DOHH2 (cell line): ENCODE data around the gene FGF3.

ENCODE experiments used
- H3F3A ChIP-seq: fragments of 200-600 bp; sonication (generic), shearing (Covaris generic); 2 replicates; pipeline ENCODE4 v1.6.0; 2016; ENCODE audit warnings: antibody characterized with exemption, mild to moderate bottlenecking; ENCODE audit not compliant: control insufficient read depth, insufficient read depth
- H3K27ac ChIP-seq: fragments of 200-600 bp; sonication (generic); 2 replicates; pipeline ENCODE4 v1.5.1; 2014; ENCODE audit warnings: low read depth, mild to moderate bottlenecking, low read length, moderate library complexity
- H3K27me3 ChIP-seq: fragments of 200-600 bp; sonication (generic); 2 replicates; pipeline ENCODE4 v1.6.1; 2014; ENCODE audit warnings: mild to moderate bottlenecking, low read length, mixed read lengths; ENCODE audit not compliant: control insufficient read depth
- H3K36me3 ChIP-seq: fragments of 200-600 bp; sonication (generic); 2 replicates; pipeline ENCODE4 v1.6.1; 2014; ENCODE audit warnings: mild to moderate bottlenecking, low read length, moderate library complexity, mixed read lengths; ENCODE audit not compliant: control insufficient read depth
- H3K4me1 ChIP-seq: fragments of 200-600 bp; sonication (generic); 2 replicates; pipeline ENCODE4 v1.6.1; 2014; ENCODE audit warnings: mild to moderate bottlenecking, low read length, mixed read lengths; ENCODE audit not compliant: control insufficient read depth
- H3K4me2 ChIP-seq: fragments of 200-600 bp; sonication (generic); 2 replicates; pipeline ENCODE4 v1.6.0; 2014; ENCODE audit warnings: mild to moderate bottlenecking, low read length, moderate library complexity
- H3K4me3 ChIP-seq: fragments of 200-600 bp; sonication (generic); 2 replicates; pipeline ENCODE4 v1.5.1; 2014; ENCODE audit warnings: mild to moderate bottlenecking, low read length, mixed read lengths
- H3K79me2 ChIP-seq: fragments of 200-600 bp; sonication (generic); 2 replicates; pipeline ENCODE4 v1.6.1; 2014; ENCODE audit warnings: mild to moderate bottlenecking, low read length, mixed read lengths; ENCODE audit not compliant: control insufficient read depth
- H3K9me2 ChIP-seq: fragments of 200-600 bp; sonication (generic); replicated peaks from 2 replicates; pipeline ENCODE4 v1.6.1; 2014; ENCODE audit warnings: mild to moderate bottlenecking, low read length, mixed read lengths; ENCODE audit not compliant: control insufficient read depth
- H3K9me3 ChIP-seq: fragments of 200-600 bp; sonication (generic); 2 replicates; pipeline ENCODE4 v1.6.1; 2014; ENCODE audit warnings: antibody characterized with exemption, low read length, mixed read lengths; ENCODE audit not compliant: control insufficient read depth, insufficient read depth
- H4K20me1 ChIP-seq: fragments of 200-600 bp; sonication (generic); 2 replicates; pipeline ENCODE4 v1.6.0; 2014; ENCODE audit warnings: low read depth, mild to moderate bottlenecking, antibody characterized with exemption, low read length, moderate library complexity; ENCODE audit not compliant: control insufficient read depth, insufficient read depth
- EZH2phosphoT487 ChIP-seq: fragments of 200-600 bp; sonication (generic); IDR thresholded peaks from 2 replicates; pipeline ENCODE4 v1.6.1; 2017; ENCODE audit warnings: borderline replicate concordance, mild to moderate bottlenecking, antibody characterized with exemption, low read length, moderate library complexity, mixed read lengths
- TF ChIP-seq, protein P1 (sequence below): fragments of 200-600 bp; sonication (generic); IDR thresholded peaks from one replicate; pipeline ENCODE4 v1.5.1; 2014; ENCODE audit warnings: antibody characterized with exemption, mild to moderate bottlenecking, low read depth, low read length; ENCODE audit not compliant: poor library complexity, severe bottlenecking

The FGF3 gene

DNA sequence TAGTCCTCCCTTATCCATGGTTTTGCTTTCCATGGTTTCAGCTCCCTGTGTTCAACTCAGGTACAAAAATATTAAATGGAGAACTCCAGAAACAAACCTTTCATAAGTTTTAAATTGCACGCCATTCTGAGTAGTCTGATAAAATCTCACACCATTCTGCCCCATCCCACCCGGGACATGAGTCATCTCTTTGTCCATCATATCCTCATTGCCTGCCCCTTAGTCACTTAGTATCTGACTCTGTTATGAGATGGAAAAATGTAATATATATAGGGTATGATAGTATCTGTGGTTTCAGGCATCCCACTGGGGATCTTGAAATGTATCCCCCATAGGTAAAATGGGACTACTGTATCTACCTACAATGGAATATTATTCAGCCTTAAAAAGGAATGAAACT lies 35.5 kb upstream of the FGF3 start:
- H3K36me3 ChIP-seq = no peaks in the 10 kb centered on the region
- H3K9me3 ChIP-seq = no peaks in the 10 kb centered on the region
- H3K4me3 ChIP-seq = no peak overlapping the region
- H3K27me3 ChIP-seq = 0 out of 2 replicates have a peak, but pooled peaks cover 4% of the 10 kb centered on the region
- H4K20me1 ChIP-seq = no peaks in the 10 kb centered on the region
- no peak overlapping the region for H3K4me2 ChIP-seq
- no peaks in the 10 kb centered on the region for H3K9me2 ChIP-seq
- TF ChIP-seq, protein P1, sequence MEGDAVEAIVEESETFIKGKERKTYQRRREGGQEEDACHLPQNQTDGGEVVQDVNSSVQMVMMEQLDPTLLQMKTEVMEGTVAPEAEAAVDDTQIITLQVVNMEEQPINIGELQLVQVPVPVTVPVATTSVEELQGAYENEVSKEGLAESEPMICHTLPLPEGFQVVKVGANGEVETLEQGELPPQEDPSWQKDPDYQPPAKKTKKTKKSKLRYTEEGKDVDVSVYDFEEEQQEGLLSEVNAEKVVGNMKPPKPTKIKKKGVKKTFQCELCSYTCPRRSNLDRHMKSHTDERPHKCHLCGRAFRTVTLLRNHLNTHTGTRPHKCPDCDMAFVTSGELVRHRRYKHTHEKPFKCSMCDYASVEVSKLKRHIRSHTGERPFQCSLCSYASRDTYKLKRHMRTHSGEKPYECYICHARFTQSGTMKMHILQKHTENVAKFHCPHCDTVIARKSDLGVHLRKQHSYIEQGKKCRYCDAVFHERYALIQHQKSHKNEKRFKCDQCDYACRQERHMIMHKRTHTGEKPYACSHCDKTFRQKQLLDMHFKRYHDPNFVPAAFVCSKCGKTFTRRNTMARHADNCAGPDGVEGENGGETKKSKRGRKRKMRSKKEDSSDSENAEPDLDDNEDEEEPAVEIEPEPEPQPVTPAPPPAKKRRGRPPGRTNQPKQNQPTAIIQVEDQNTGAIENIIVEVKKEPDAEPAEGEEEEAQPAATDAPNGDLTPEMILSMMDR = no peak
- no peak for TF ChIP-seq EZH2phosphoT487
- H3K27ac ChIP-seq = no peak overlapping the region
- H3K79me2 ChIP-seq = no peaks in the 10 kb centered on the region
- H3K4me1 ChIP-seq = peaks cover 9% of the 10 kb centered on the region
- no peaks in the 10 kb centered on the region for H3F3A ChIP-seq

DNA sequence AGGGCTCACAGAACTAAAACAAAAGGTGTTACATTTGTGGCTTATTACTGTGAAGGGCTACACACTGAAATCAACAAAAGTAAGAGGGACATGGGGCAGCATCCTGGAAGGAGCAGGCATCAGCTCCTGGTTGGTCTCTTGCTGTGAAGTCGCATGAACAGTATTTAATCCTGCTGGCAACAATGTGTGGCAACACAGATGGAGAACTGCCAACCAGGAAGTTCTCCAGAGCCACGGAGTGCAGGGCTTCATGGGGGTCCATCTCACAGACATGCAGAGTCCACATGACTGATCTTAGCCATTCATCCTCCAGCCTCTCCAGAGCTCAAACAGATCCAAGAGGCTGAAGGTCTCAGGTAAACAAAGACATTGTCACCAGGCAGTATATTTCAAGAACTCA lies 32.8 kb upstream of the FGF3 start:
- H3K79me2 ChIP-seq = no peaks in the 10 kb centered on the region
- 0 out of 2 replicates have a peak, but pooled peaks cover 7% of the 10 kb centered on the region for H3K27me3 ChIP-seq
- H3K4me1 ChIP-seq = peaks cover 3% of the 10 kb centered on the region
- no peaks in the 10 kb centered on the region for H4K20me1 ChIP-seq
- H3K4me3 ChIP-seq = no peak overlapping the region
- TF ChIP-seq EZH2phosphoT487 = no peak
- TF ChIP-seq, protein P1 = no peak
- no peaks in the 10 kb centered on the region for H3K9me2 ChIP-seq
- H3K4me2 ChIP-seq = no peak overlapping the region
- no peak overlapping the region for H3K27ac ChIP-seq
- H3K9me3 ChIP-seq = no peaks in the 10 kb centered on the region
- H3K36me3 ChIP-seq = no peaks in the 10 kb centered on the region
- H3F3A ChIP-seq = no peaks in the 10 kb centered on the region

DNA sequence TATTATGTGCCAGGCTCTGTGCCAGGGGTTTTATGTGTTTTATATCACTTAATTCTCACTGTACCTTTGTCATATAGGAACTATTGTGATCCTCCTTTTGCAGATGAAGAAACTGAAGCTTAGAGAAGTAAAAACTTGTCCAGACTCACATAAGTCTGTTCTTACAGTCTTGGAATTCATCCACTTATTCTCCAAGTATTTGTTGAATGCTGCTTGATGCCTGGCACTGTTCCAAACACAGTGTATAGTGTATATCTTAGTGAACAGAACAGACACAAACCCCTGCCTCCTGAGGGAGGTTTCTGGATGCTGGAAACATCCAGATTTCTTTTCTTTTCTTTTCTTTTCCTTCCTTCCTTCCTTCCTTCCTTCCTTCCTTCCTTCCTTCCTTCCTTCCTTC lies 29.0 kb upstream of the FGF3 start:
- Histone ChIP-seq H3K36me3 (no peaks in the 10 kb centered on the region), H4K20me1 (no peaks in the 10 kb centered on the region), H3K79me2 (no peaks in the 10 kb centered on the region), H3K4me3 (no peak overlapping the region), H3K9me3 (no peaks in the 10 kb centered on the region), H3K27me3 (peaks cover 14% of the 10 kb centered on the region; the same call in 1 of the 2 replicates), H3K4me1 (no peaks in the 10 kb centered on the region), H3F3A (no peaks in the 10 kb centered on the region), H3K27ac (no peak overlapping the region), H3K9me2 (no peaks in the 10 kb centered on the region), H3K4me2 (no peak overlapping the region)
- no peak for TF ChIP-seq EZH2phosphoT487
- TF ChIP-seq, protein P1 = no peak

DNA sequence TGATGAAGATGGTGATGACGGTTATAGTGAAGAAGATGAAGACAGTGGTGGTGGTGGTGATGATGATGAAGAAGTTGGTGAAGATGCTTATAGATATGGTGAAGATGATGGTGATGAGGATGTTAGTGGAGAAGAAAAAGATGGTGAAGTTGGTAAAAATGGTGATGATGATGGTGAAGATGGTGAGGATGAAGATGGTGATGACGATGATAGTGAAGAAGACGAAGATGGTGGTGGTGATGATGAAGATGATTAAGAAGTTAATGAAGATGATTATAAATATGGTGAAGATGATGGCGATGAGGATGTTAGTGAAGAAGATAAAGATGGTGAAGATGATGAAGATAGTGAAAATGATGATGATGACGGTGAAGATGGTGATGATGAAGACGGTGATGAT lies 25.2 kb upstream of the FGF3 start:
- H3K79me2 ChIP-seq = no peaks in the 10 kb centered on the region
- H3K4me1 ChIP-seq = no peaks in the 10 kb centered on the region
- no peaks in the 10 kb centered on the region for H3K9me2 ChIP-seq
- no peak overlapping the region for H3K4me3 ChIP-seq
- no peak overlapping the region for H3K4me2 ChIP-seq
- H3K36me3 ChIP-seq = no peaks in the 10 kb centered on the region
- H3K9me3 ChIP-seq = peaks cover 5% of the 10 kb centered on the region; the same call in 1 of the 2 replicates
- no peak overlapping the region for H3K27ac ChIP-seq
- H4K20me1 ChIP-seq = no peaks in the 10 kb centered on the region
- no peaks in the 10 kb centered on the region for H3F3A ChIP-seq
- peaks cover 10% of the 10 kb centered on the region; the same call in 1 of the 2 replicates for H3K27me3 ChIP-seq
- no peak for TF ChIP-seq EZH2phosphoT487
- TF ChIP-seq, protein P1 = no peak
